Activated CD4-positive, alpha-beta memory T cell treated with anti-CD3 and anti-CD28 coated beads, Interleukin-2, amount 10 ng/mL, durations not matched to agents 7 days and 5 days (primary cell): Measurements from ENCODE around the gene NR2F6. TPM values are rescaled to one million over a fixed set of nuclear protein-coding genes. Genes with fewer than 3 reads are reported as not detected.

Source experiments
- CTCF ChIA-PET: fragments of 350-600 bp; sonication (Branson Sonifier 250); formaldehyde crosslinking; loops from one replicate; lab custom pipeline; 2021; ENCODE audit warnings: antibody characterized with exemption, inconsistent platforms; lab: Charles Lee
- POLR2A ChIA-PET: fragments of 350-600 bp; sonication (Branson Sonifier 250); formaldehyde crosslinking; loops from one replicate; lab custom pipeline; 2021; ENCODE audit warnings: antibody characterized with exemption; lab: Charles Lee
- DNase-seq: peaks from one replicate; pipeline ENCODE4 v3.0.0-alpha.2; 2020
- H3K27ac Mint-ChIP-seq: one replicate; pipeline ENCODE4 v1.8.0; 2021; ENCODE audit warnings: mild to moderate bottlenecking, mixed read lengths
- H3K27me3 Mint-ChIP-seq: one replicate; pipeline ENCODE4 v1.8.0; 2021; ENCODE audit warnings: mixed read lengths
- H3K36me3 Mint-ChIP-seq: one replicate; pipeline ENCODE4 v1.8.0; 2021; ENCODE audit warnings: low read depth, mixed read lengths
- H3K4me1 Mint-ChIP-seq: one replicate; pipeline ENCODE4 v1.8.0; 2021; ENCODE audit warnings: mixed read lengths
- H3K4me3 Mint-ChIP-seq: one replicate; pipeline ENCODE4 v1.8.0; 2021; ENCODE audit warnings: mild to moderate bottlenecking, mixed read lengths
- H3K9me3 Mint-ChIP-seq: one replicate; pipeline ENCODE4 v1.8.0; 2021; ENCODE audit warnings: mixed read lengths
- total RNA-seq, 2 experiments: library from RNA; stranded (reverse); gene quantifications; one replicate each; pipeline ENCODE4 v1.2.3, GENCODE V29; 2021

The NR2F6 gene
- total RNA-seq, 2 experiments from 2014 or later = 5.7 to 6.5 TPM

DNA sequence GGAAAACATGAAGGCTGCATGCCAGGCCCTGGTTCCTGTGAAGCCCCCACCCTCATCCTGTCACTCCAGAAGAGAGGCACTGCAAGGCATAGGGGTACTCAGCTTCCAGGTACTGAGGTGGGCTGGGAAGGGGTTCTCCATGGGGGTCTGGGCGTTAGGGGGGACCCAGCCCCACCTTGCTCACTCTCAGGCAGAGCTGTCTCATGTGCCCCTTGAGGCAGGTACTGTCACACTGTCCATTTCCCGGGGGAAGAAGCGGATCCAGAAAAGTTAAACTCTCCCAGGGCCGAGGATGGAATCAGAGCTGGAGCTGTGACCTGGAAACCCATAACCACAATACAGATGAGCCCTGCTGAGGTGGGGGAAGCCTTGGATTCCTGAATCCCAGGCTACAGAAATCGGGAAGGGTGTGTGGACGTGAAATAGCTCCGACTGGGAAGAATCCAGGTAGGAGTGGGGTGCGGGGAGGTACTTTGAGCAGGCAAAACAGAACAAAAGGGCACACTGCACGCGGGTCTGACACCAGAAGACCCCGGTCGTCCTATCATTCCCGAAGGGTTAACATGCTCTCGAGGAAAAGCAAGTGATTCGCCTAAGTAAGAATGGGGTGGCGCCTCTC, 31.1 kb downstream of the NR2F6 start:
- Mint-ChIP-seq H3K27me3 (no peaks in the 10 kb centered on the region), H3K4me1 (peaks cover 27% of the 10 kb centered on the region), H3K4me3 (peak overlapping the region; percentile 77), H3K9me3 (no peaks in the 10 kb centered on the region), H3K36me3 (peaks cover 49% of the 10 kb centered on the region), H3K27ac (peak overlapping the region; percentile 96)
- DNase-seq = no peak
- POLR2A ChIA-PET = interaction anchor here (0.6 to 3.3 kb wide), 17 partner anchors 9 to 589 kb away, joined by 3 to 46 read pairs (median 4); partner anchors contain the start of genes ABHD8, ANKLE1, BABAM1 and MYO9B
- CTCF ChIA-PET = interaction anchor here (0.9 to 2.1 kb wide), 6 partner anchors 12 to 68 kb away, joined by 3 to 15 read pairs (median 5); partner anchors contain the start of genes BABAM1 and OCEL1

DNA sequence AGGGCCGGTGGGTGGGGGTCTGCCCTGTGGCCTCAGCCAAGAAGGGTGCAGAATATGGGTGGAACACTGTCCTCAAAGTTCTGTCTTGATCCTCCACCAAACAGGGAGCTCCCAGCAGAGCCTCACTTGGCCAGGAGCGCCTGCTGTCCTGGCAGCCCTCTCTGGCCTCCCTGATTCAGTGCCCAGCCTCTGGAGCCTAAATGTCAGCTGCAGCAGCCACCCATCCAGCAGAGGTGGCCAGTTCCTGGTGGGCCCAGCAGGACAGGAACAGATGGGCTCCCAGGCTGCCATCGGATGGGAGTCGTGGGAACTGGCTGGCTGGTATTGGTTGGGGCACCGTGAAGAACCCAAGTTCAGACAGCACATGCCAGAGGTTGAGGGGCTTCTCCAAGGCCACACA, 32.4 kb downstream of the NR2F6 start:
- Mint-ChIP-seq H3K27ac (no peak overlapping the region), H3K36me3 (peaks cover 55% of the 10 kb centered on the region), H3K9me3 (no peaks in the 10 kb centered on the region), H3K27me3 (no peaks in the 10 kb centered on the region), H3K4me1 (peaks cover 33% of the 10 kb centered on the region), H3K4me3 (no peak overlapping the region)
- ChIA-PET POLR2A (no interaction called here), CTCF (no interaction called here)
- DNase-seq = no peak

- H3K4me1 Mint-ChIP-seq = peaks cover 32% of the 10 kb centered on the region
- ChIA-PET CTCF (no interaction called here), POLR2A (no interaction called here)
- no peaks in the 10 kb centered on the region for H3K9me3 Mint-ChIP-seq
- no peak overlapping the region for H3K4me3 Mint-ChIP-seq
- no peak for DNase-seq
- H3K27me3 Mint-ChIP-seq = no peaks in the 10 kb centered on the region
- H3K27ac Mint-ChIP-seq = no peak overlapping the region
- H3K36me3 Mint-ChIP-seq = peaks cover 48% of the 10 kb centered on the region
These were observed 33.9 kb downstream of the NR2F6 start for GRCh38 chr19:17211547-17212446.

DNA sequence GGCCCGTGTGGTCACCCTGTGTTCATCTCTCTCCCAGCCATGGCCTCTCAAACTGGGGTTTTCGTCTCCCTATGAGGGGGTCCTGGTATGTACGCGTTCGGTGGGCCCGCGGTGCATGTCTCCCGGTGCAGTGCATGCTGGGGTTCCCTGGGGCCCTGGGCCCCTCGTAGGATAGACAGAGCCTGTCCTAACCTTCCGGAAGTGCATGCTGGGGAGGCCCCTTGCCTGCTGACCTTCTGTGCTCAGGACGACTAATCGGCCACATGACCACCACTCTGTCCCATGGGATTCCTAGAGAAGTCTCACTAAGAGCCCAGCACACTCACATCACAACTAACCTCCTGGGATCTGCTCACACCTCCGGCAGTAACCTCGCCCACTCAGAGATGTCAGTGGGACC, 35.4 kb downstream of the NR2F6 start:
- no peak for DNase-seq
- Mint-ChIP-seq H3K9me3 (no peaks in the 10 kb centered on the region), H3K27ac (no peak overlapping the region), H3K4me3 (no peak overlapping the region), H3K4me1 (peaks cover 25% of the 10 kb centered on the region), H3K36me3 (peaks cover 55% of the 10 kb centered on the region), H3K27me3 (no peaks in the 10 kb centered on the region)
- CTCF ChIA-PET = no interaction called here
- POLR2A ChIA-PET = no interaction called here

GRCh38 chr19:17209126-17210036, 36.3 kb downstream of the NR2F6 start:
- H3K27me3 Mint-ChIP-seq = no peaks in the 10 kb centered on the region
- no peak overlapping the region for H3K4me3 Mint-ChIP-seq
- H3K36me3 Mint-ChIP-seq = peaks cover 62% of the 10 kb centered on the region
- ChIA-PET CTCF (interaction anchor here (1.2 to 1.3 kb wide), 2 partner anchors 25 to 26 kb away, joined by 3 to 5 read pairs; no protein-coding TSS in a partner anchor), POLR2A (interaction anchor here (1.1 kb wide), 1 partner anchor 58 kb away, joined by 4 read pairs; the partner anchor contains the start of gene BABAM1)
- DNase-seq = peak; percentile 52
- peaks cover 18% of the 10 kb centered on the region for H3K4me1 Mint-ChIP-seq
- no peaks in the 10 kb centered on the region for H3K9me3 Mint-ChIP-seq
- H3K27ac Mint-ChIP-seq = peak overlapping the region; percentile 27

GRCh38 chr19:17206736-17207581, 38.8 kb downstream of the NR2F6 start:
- CTCF ChIA-PET = no interaction called here
- H3K4me1 Mint-ChIP-seq = peaks cover 16% of the 10 kb centered on the region
- peaks cover 71% of the 10 kb centered on the region for H3K36me3 Mint-ChIP-seq

GRCh38 chr19:17205237-17206140, 40.2 kb downstream of the NR2F6 start:
- ChIA-PET CTCF (interaction anchor here (1.2 to 1.3 kb wide), 3 partner anchors 17 to 61 kb away, joined by 3 to 4 read pairs (median 3); partner anchors contain the start of genes BABAM1 and USHBP1), POLR2A (interaction anchor here (1.4 to 1.5 kb wide), 2 partner anchors 9 to 76 kb away, joined by 4 read pairs; partner anchors contain the start of genes ANKLE1 and USE1)
- Mint-ChIP-seq H3K9me3 (no peaks in the 10 kb centered on the region), H3K36me3 (peaks cover 77% of the 10 kb centered on the region), H3K27me3 (no peaks in the 10 kb centered on the region), H3K27ac (no peak overlapping the region), H3K4me3 (no peak overlapping the region), H3K4me1 (peaks cover 16% of the 10 kb centered on the region)
- peak; percentile 69 for DNase-seq

More at GRCh38 chr19:17206736-17207581, 38.8 kb downstream of the NR2F6 start:
- Mint-ChIP-seq H3K27ac (no peak overlapping the region), H3K27me3 (no peaks in the 10 kb centered on the region), H3K9me3 (no peaks in the 10 kb centered on the region), H3K4me3 (no peak overlapping the region)
- POLR2A ChIA-PET = interaction anchor here (1.5 kb wide), 1 partner anchor 74 kb away, joined by 4 read pairs; the partner anchor contains the start of gene ANKLE1
- DNase-seq = no peak

DNA sequence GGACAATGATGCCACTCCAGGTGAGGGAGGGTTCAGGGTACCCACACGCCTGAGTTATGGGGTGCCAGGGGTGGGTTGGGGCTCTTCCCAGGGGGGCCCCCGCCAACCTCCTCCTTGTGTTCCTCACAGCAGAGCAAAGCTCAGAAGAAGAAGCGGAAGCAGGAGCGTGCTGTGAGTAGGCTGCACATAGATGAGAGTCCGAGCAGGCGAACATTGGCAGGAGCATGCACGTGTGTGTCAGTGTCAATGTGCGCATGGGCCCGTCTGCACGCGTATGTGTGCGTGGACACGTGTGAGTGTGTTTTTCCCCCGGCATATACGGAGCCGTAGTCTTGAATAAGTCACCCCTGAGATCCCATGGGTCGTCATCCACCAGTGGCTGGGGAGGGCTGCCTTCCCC, 43.0 kb downstream of the NR2F6 start:
- Mint-ChIP-seq H3K4me1 (no peaks in the 10 kb centered on the region), H3K4me3 (no peak overlapping the region), H3K9me3 (no peaks in the 10 kb centered on the region), H3K36me3 (peaks cover 71% of the 10 kb centered on the region), H3K27ac (no peak overlapping the region), H3K27me3 (no peaks in the 10 kb centered on the region)
- ChIA-PET POLR2A (no interaction called here), CTCF (no interaction called here)
- DNase-seq = no peak

DNA sequence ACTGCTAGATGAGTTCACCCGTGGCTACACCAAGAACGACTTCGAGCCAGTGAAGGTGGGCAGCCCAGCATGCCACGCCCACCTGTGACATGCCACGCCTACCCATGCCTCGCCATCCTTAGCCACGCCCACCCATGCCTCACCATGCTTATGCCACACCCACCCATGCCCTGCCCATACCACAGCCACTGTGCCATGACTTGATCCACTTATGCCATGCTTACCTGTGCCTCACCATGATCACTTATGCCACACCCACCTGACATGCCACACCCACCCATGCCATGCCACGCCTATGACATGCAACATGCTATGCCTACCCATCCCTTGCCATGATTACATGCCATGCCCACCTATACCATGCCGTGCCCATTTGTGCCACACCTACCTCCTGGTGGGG, 43.5 kb downstream of the NR2F6 start:
- ChIA-PET POLR2A (no interaction called here), CTCF (no interaction called here)
- DNase-seq = peak; percentile 30
- H3K27ac Mint-ChIP-seq = no peak overlapping the region
- H3K36me3 Mint-ChIP-seq = peaks cover 76% of the 10 kb centered on the region
- H3K27me3 Mint-ChIP-seq = no peaks in the 10 kb centered on the region
- H3K4me3 Mint-ChIP-seq = no peak overlapping the region
- no peaks in the 10 kb centered on the region for H3K4me1 Mint-ChIP-seq
- H3K9me3 Mint-ChIP-seq = no peaks in the 10 kb centered on the region

DNA sequence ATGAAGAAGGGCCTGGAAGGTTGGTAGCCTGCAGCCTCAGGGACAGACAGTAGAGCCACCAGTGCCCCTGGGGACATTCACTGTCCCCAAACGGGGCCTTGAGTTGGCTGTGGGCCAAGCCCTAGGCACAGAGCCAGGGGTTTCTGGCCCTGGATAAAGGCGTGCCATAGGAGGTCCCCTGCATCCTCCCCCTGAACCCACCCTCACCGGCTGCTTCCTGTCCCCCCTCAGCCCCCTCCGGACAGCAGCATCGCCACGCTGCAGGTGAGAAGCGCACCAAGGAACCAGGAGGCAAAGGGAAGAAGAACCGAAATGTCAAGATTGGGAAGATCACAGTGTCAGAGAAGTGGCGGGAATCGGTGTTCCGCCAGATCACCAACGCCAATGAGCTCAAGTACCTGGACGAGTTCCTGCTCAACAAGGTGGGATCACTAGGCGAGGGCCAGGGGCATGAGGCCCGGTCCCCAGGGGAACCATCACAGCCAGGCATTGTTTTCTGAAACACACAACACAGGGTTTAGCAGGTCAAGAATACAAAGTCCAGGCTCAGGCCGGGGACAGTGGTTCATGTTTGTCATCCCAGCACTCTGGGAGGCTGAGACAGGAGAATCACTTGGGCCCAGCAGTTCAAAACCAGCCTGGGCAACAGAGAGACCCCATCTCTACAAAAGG, 45.2 kb downstream of the NR2F6 start:
- Mint-ChIP-seq H3K27ac (no peak overlapping the region), H3K9me3 (no peaks in the 10 kb centered on the region), H3K4me3 (no peak overlapping the region), H3K36me3 (peaks cover 78% of the 10 kb centered on the region), H3K27me3 (no peaks in the 10 kb centered on the region), H3K4me1 (no peaks in the 10 kb centered on the region)
- DNase-seq = no peak
- ChIA-PET CTCF (no interaction called here), POLR2A (interaction anchor here (2.7 kb wide), 1 partner anchor 16 kb away, joined by 9 read pairs; no protein-coding TSS in a partner anchor)
